GM12872 (cell line): ENCODE measurements around the gene MMP17.

Experiments
- TF ChIP-seq, protein P1 (sequence below): IDR thresholded peaks from 3 replicates; pipeline ENCODE4 v1.5.1; 2011; ENCODE audit warnings: low read depth, mild to moderate bottlenecking, low read length, moderate library complexity; ENCODE audit not compliant: insufficient read depth

The MMP17 gene

DNA sequence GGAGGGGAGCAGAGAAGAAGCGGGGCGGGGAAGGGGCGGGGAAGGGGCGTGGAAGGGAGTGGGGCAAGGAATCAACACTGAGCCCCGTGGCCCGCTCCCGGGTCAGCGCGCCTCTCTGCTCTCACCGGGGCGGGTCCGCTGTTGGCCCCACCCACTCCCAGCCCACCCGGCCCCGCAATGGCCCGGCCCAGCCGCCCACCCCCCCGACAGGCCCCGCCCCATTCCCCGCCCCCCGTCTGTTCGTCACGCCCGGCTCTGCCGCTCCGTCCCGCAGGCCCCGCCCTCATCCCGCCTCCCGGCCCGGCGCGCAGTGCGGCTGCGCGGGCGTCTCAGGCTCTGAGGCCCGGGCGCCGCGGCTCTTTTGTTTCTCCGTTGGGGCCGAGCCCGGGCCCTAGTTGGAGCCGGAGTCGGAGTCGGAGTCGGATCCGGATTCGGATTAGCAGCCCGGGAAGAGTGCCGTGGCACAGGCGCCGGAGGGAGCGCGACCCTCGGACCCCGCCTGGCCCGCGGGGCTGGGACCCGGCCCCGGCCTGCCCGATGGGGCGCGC is 66.2 kb downstream of the MMP17 start, which contains the start of gene ULK1:
TSS of gene ULK1 (plus strand) at position 310 of the 548 bp plus-strand sequence. CDS start 380 bp downstream, outside the sequence.
- TF ChIP-seq, protein P1, sequence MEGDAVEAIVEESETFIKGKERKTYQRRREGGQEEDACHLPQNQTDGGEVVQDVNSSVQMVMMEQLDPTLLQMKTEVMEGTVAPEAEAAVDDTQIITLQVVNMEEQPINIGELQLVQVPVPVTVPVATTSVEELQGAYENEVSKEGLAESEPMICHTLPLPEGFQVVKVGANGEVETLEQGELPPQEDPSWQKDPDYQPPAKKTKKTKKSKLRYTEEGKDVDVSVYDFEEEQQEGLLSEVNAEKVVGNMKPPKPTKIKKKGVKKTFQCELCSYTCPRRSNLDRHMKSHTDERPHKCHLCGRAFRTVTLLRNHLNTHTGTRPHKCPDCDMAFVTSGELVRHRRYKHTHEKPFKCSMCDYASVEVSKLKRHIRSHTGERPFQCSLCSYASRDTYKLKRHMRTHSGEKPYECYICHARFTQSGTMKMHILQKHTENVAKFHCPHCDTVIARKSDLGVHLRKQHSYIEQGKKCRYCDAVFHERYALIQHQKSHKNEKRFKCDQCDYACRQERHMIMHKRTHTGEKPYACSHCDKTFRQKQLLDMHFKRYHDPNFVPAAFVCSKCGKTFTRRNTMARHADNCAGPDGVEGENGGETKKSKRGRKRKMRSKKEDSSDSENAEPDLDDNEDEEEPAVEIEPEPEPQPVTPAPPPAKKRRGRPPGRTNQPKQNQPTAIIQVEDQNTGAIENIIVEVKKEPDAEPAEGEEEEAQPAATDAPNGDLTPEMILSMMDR: no peak

GRCh38 chr12:131894981-131895639 is 66.9 kb downstream of the MMP17 start:
- TF ChIP-seq, protein P1: no peak

DNA sequence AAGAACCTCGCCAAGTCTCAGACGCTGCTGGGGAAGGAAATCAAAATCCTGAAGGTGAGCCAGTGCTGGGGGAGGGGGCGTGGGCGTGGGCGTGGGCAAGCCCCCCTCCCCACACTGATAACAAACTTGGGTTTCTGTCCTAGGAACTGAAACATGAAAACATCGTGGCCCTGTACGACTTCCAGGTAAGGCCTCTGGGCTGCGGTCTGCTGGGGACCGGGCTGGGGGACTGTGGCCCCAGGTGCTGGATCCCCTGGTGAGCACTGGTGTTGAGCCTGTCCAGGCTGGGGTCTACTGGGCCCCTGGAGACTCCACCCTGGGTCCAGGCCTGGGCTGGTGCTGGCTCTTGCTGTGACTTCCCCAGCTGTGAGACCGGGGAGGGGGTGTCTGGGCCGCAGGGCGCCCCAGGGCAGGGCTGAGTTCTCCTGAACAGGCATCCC is 67.5 kb downstream of the MMP17 start:
- TF ChIP-seq, protein P1: no peak

DNA sequence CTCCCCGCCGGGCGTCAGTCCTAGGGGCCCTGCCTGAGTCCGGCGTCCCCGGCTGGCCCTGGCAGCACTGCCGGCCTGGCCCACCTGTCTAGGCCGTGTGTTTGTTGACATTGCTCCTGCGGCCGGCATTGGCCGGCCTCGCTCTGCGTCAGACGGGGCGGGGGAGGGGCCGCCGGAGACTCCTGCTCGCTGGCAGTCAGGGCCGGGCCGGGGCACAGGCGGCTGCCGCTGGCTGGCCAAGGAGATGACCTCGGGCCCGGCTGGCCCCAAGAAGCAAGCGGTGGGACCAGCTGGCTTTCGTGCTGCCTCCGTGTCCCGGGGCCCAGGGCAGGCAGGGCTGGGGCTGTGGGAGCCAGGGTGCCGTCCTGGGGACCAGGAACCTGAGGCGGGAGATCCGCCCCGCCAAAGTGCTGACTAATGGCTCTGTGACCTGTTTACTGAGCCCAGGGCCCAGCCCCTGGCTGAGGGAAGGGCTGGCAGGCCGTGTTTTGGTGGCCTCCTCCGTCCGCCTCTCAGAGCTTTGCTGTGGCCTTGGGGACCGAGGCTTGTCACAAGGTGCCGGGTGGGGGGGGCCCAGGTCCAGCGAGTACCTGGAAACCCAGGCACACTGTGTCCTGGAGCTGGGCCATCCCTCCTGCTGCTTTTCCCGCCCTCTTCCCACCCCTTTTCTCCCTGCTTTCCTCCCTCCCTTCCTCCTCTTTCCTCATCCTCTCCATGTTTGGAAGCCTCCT is 68.1 kb downstream of the MMP17 start:
- TF ChIP-seq, protein P1: no peak

GRCh38 chr12:131896811-131897270 is 68.6 kb downstream of the MMP17 start:
- TF ChIP-seq, protein P1: no peak

DNA sequence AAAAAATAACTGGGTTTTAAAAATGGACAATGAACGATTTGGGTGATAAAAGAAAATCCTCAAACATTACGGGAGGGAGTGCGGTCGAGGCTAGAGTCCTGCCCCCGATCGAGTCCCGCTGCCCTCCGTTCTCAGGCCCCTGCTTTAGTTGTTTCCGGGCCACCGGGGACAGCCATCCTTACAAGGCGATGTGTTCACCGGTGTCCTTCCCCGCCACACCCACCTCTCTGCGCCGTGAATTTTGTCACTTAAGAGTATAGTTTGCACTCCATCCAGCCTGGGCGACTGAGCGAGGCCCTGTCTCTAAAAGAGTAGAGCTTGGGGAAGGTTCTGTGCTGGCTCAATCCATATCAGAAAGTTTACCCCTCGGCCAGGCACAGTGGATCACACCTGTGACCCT is 69.1 kb downstream of the MMP17 start:
- TF ChIP-seq, protein P1: no peak

- TF ChIP-seq, protein P1: no peak
Measured at GRCh38 chr12:131897875-131898274, 69.7 kb downstream of the MMP17 start.
